ENCODE data around the gene PLA1A.

GRCh38 chr3:119664850-119665379 lies 67.2 kb downstream of the PLA1A start:
- TF ChIP-seq, protein P1, sequence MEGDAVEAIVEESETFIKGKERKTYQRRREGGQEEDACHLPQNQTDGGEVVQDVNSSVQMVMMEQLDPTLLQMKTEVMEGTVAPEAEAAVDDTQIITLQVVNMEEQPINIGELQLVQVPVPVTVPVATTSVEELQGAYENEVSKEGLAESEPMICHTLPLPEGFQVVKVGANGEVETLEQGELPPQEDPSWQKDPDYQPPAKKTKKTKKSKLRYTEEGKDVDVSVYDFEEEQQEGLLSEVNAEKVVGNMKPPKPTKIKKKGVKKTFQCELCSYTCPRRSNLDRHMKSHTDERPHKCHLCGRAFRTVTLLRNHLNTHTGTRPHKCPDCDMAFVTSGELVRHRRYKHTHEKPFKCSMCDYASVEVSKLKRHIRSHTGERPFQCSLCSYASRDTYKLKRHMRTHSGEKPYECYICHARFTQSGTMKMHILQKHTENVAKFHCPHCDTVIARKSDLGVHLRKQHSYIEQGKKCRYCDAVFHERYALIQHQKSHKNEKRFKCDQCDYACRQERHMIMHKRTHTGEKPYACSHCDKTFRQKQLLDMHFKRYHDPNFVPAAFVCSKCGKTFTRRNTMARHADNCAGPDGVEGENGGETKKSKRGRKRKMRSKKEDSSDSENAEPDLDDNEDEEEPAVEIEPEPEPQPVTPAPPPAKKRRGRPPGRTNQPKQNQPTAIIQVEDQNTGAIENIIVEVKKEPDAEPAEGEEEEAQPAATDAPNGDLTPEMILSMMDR (IDR thresholded peaks at IDR 0.05), result no peak
- no peak for TF ChIP-seq EZH2 (IDR thresholded peaks at IDR 0.05; ENCODE audit: borderline replicate concordance, insufficient read depth, low read depth, low read length, poor library complexity, severe bottlenecking)
